NCI-H345 treated with DMSO at 0.1 percent for 48 hours (cell line): ENCODE data around the gene CRYZ.
A peak's percentile ranks its signal among the peaks of the same experiment; 100 is the strongest.
"Not testable (repeated sequence)": the region's sequence is repeated elsewhere in the genome, so short reads cannot be mapped to it uniquely, and the experiment has no call there.

Source experiments
- DNase-seq: peaks from one replicate; lab custom pipeline; 2025; ENCODE audit not compliant: unreplicated experiment; lab: John Stamatoyannopoulos, UW

CRYZ gene, protein sequence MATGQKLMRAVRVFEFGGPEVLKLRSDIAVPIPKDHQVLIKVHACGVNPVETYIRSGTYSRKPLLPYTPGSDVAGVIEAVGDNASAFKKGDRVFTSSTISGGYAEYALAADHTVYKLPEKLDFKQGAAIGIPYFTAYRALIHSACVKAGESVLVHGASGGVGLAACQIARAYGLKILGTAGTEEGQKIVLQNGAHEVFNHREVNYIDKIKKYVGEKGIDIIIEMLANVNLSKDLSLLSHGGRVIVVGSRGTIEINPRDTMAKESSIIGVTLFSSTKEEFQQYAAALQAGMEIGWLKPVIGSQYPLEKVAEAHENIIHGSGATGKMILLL

GRCh38 chr1:74732960-74733603 lies at the start of gene CRYZ, which contains the start of gene TYW3:
Gene CRYZ (minus strand): TSS chr1:74733050. CDS start chr1:74724821, 8,229 bp downstream.
Gene TYW3 (plus strand): TSS chr1:74733152. CDS start chr1:74733245, 93 bp downstream.
- peak; percentile 92 for DNase-seq

DNA sequence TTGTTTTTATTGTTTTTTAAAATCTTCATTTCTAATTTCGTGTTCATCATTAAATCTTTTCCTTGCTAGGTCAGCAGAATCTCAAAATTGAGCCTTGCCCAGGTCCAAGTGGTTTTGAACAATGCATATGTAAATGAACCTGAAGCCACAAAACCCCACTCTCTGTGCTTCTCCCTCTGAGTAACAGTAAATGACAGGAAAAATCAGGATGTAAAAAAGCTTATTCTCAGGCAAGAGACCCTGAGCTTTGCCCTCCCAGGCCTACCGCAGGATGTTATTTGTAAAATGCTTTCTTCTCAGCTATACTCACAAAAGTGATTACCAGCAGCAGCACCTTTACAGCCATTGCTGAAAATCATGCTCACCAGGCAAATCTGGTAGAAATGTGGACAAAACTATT lies 47.7 kb upstream of the CRYZ start:
- no peak for DNase-seq

DNA sequence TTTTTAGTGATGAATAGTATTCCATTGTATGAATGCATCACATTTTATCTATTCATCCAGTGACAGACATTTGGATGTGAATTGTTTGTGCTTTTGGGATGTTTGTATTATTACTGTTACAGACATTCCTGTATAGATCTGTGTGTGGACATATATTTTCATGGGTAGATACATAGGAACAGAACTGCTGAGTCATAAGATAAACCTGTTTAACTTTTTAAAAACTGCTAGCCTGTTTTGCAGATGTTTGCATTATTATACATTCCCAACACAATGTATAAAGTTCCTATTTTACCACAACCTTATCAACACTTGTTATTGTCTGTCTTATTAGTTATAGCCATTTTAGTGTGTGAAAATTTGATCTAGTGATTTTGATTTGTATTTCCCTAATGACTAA lies 46.9 kb upstream of the CRYZ start:
- DNase-seq = no peak

- DNase-seq = no peak
These were observed 44.7 kb upstream of the CRYZ start for GRCh38 chr1:74777525-74777924.

DNA sequence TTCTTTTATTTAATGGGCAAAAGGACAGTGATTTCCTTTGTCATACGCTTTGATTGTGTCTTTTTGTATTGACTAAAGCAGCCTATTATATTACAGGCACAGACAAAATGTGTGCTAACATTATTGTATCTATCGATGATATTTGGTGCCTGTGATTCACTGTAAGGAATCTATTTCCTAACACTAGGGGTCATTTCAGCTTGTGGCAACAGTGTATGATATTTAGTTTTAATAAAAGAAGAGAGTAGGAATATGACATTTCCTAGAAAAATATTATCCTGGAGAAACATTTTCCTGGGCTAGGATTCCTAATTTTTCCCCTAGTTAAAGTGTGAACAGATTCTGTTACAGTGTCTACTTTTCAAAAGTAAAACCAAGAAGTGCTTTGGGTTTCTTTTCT lies 42.9 kb upstream of the CRYZ start:
- no peak for DNase-seq

GRCh38 chr1:74773582-74773981 lies 40.7 kb upstream of the CRYZ start:
- no peak for DNase-seq

DNA sequence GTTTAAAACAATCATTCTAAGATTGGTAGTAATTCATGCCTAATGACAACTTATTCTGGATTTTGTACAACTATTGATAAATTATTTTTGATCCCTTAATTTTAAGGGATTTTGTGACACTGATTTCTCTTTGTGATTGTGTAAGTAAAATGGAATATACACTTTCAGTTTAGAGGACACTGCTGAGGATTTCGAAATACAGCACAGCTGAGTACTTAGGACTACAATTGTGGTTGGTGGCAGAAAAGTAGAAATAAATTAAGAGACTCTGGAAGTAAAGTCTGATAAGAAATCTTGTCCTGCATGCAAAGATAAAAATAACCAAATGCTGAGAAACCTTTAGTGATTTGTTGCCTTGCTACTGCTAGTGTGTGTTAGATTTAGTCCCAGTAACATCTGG lies 40.1 kb upstream of the CRYZ start:
- peak; percentile 4 for DNase-seq

GRCh38 chr1:74771913-74772515 lies 39.2 kb upstream of the CRYZ start:
- peak; percentile 68 for DNase-seq

DNA sequence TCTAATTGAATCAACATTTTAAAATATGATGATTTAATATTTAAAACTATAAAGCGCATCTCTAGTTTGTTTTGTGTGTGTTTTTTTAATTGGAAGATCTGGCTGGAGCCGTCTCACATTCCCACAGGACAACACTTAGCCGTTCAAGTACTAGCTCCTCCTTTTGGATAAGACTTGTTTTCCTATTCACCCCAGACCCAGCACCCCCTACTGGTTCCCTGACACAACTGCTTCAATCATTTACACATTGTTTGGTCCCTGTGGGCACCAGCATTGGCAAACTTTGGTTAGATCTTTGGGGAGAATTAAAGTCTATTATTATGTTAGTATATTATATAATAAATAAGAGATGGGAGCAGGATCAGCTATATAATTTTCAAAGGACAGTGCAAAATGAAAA lies 34.6 kb upstream of the CRYZ start:
- no peak for DNase-seq

- no peak for DNase-seq
These were observed 33.7 kb upstream of the CRYZ start for GRCh38 chr1:74766579-74766978.

GRCh38 chr1:74763807-74764206 lies 31.0 kb upstream of the CRYZ start:
- DNase-seq = no peak

GRCh38 chr1:74756650-74757049 lies 23.8 kb upstream of the CRYZ start:
- DNase-seq = not testable (repeated sequence)

DNA sequence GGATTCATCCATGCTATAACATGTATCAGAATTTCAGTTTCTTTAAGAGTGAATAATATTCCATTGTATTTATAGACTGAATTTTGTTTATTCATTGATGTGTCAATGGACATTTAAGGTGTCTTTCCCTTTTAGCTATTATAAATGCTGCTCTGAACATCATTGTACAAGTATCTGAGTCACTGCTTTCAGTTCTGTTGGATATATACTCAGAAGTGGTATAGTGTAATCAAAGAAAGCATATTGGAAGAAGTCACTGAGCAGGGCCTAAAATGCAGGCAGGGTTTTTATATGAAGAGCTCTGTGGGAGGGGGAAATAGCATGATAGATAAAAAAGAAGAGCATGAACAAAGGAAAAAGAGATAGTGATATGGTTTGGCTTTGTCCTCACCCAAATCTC lies 22.6 kb upstream of the CRYZ start:
- no peak for DNase-seq

- no peak for DNase-seq
These were observed 20.3 kb upstream of the CRYZ start for GRCh38 chr1:74753104-74753503.

GRCh38 chr1:74748960-74749359 lies 16.1 kb upstream of the CRYZ start:
- DNase-seq = no peak

DNA sequence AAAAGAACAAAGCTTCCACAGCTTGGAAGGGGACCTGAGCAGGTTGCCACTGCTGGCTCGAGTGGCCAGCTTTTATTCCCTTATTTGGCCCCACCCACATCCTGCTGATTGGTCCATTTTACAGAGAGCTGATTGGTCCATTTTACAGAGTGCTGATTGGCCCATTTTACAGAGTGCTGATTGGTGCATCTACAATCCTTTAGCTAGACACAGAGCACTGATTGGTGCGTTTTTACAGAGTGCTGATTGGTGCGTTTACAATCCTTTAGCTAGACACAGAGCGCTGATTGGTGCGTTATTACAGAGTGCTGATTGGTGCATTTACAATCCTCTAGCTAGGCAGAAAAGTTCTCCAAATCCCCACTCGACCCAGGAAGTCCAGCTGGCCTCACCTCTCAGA lies 12.4 kb upstream of the CRYZ start:
- not testable (repeated sequence) for DNase-seq

DNA sequence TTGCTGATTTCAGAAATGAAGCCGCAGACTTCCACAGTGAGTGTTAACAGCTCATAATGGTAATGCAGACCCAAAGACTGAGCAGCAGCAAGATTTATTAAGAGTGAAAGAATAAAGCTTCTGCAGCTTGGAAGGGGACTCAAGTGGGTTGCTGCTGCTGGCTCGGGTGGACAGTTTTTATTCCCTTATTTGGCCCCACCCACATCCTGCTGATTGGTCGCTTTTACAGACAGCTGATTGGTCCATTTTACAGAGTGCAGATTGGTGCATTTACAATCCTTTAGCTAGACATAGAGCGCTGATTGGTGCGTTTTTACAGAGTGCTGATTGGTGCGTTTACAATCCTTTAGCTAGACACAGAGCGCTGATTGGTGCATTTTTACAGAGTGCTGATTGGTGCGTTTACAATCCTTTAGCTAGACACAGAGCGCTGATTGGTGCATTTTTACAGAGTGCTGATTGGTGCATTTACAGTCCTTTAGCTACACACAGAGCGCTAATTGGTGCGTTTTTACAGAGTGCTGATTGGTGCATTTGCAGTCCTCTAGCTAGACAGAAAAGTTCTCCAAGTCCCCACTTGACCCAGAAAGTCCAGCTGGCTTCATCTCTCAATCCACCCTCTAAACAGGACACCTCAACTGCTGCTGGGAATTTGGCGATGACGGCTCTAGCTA lies 7.6 kb upstream of the CRYZ start:
- DNase-seq = not testable (repeated sequence)

DNA sequence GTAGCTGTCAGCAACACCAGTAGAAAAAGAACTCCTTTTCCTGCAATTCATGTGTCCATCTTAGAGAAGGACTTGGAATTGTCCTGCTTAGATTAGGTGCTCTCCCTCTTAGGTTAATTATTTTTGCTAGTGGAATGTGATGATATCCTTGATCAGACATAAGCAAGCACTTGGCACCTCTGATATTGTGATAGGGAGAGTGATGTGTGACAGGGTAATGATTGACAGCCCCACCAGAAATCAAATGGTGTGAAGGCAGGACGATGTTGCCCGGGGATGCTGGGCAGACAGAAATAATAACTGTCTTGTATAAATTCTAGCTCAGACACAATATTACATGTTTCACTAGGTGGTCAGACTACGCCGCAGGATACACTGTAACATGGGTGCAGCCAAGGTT lies 4.5 kb upstream of the CRYZ start:
- no peak for DNase-seq

DNA sequence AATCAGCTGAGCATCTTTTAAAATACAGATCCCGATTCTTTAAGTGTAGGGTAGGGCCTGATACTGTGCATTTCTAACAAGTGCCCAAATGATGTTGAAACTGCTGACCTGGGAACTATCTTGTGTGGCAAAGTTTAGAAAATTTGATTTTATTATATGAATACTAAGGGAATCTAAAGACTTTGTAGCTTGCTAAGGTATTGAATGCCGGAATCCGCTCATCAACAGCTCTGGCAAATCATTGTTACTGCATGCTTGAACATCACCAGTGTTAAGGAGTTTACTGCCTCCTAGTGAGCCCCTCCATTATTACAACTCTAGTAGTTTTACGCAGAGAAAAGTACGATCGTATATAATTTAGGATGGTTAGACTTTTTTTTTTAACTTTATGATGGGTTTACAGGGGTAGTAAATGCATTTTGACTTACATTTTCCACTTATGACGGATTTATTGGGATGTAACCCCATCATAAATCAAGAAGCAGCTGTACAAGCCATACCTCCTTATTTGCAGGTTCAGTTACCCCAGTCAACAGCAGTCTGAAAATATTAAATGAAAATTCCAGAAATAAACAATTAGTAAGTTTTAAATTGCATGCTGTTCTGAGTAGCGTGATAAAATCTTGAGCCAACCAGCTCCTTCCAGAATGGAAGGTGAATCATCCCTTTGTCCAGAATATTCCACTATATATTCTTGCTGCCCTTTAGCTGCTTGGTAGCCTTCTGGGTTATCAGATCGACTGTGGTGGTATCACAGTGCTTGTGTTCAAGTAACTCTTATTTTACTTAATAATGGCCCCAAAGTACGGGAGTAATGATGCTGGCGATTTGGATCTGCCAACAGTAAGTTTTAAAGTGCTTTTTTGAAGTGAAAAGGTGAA lies 994 bp upstream of the CRYZ start:
- DNase-seq = peak; percentile 77

DNA sequence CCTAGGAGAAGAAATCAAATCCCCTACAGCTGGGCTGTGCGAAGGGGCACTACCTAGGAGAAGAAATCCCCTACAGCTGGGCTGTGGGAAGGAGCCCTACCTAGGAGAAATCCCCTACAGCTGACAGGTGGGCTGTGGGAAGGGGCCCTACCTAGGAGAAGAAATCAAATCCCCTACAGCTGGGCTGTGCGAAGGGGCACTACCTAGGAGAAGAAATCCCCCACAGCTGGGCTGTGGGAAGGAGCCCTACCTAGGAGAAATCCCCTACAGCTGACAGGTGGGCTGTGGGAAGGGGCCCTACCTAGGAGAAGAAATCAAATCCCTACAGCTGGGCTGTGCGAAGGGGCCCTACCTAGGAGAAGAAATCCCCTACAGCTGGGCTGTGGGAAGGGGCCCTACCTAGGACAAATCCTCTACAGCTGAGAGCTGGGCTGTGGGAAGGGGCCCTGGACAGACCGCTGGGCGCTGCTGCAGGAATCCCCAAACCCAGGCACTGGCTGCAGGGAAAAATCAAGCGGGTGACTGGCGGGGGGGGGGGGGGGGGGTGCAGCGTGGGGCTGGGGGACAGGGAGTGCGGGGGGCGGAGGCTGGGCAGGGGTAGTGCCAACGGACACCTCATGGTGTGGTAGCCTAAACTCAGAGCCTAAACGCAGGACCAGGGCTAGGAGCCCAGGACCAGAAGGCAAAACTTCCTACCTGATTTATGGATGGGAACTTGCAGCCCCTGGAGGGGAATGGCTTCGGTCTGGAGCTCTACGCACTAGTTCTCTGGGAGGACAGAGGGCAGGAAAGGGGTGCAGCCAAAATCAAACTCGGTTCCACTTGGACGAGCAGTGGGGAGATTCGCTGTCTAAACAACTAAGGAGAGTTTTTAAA lies 541 bp downstream of the CRYZ start:
- not testable (repeated sequence) for DNase-seq
